ENCODE results near the gene STAT4. TPM values are rescaled to one million over a fixed set of nuclear protein-coding genes. Genes with fewer than 3 reads are reported as not detected.
A peak's percentile ranks its signal among the peaks of the same experiment; 100 is the strongest.

Gene STAT4
- total and polyA plus RNA-seq, 11 donors = 0.32 to 21.5 (median 1.9) TPM

DNA sequence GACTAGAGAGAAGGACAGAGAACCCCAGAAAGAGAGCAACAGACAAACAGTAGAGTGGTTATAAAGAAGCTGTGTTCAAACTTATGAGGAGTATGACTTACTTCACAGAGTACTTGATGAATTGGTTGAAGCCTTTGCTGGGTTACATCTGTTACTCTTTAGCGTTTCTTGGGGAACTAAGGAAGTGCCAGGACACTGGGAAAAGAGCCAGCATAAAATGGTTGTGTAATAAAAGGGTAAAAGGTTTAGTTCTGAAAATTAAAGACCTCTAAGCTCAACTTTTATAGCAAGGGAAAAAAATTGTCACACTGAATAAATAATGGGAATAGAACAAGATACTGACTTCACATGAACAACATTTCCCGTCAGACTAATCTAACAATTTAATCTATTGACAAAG is 17.0 kb upstream of the STAT4 start:
- TF ChIP-seq POLR2A (IDR thresholded peaks at IDR 0.05) = no peak
- TF ChIP-seq, protein P1, sequence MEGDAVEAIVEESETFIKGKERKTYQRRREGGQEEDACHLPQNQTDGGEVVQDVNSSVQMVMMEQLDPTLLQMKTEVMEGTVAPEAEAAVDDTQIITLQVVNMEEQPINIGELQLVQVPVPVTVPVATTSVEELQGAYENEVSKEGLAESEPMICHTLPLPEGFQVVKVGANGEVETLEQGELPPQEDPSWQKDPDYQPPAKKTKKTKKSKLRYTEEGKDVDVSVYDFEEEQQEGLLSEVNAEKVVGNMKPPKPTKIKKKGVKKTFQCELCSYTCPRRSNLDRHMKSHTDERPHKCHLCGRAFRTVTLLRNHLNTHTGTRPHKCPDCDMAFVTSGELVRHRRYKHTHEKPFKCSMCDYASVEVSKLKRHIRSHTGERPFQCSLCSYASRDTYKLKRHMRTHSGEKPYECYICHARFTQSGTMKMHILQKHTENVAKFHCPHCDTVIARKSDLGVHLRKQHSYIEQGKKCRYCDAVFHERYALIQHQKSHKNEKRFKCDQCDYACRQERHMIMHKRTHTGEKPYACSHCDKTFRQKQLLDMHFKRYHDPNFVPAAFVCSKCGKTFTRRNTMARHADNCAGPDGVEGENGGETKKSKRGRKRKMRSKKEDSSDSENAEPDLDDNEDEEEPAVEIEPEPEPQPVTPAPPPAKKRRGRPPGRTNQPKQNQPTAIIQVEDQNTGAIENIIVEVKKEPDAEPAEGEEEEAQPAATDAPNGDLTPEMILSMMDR (IDR thresholded peaks at IDR 0.05) = no peak
- ATAC-seq = peak in 2 of 4 donors; percentile 54 to 56
- DNase-seq = no peak
- Histone ChIP-seq H3K36me3 (no peaks in the 10 kb centered on the region), H3K4me3 (no peak overlapping the region), H3K9me3 (no peaks in the 10 kb centered on the region), H3K4me1 (peaks cover 0 to 48% (median 29%) of the 10 kb centered on the region in 12 donors), H3K27ac (peak overlapping the region in 4 of 12 donors; percentile 11 to 56 (median 31)), H3K27me3 (no peaks in the 10 kb centered on the region)
- WGBS, 4 donors = 55 to 71% (median 58%) methylated on average over 2 of the region's 2 CpGs
- intact Hi-C loops (cut with DNase I) = loop anchor here in 9 of 10 donors (5.0 to 10.0 kb wide), 7 partner anchors 50 to 520 kb away; no protein-coding TSS in a partner anchor

- 66 to 85% (median 75%) methylated on average over 4 of the region's 4 CpGs for WGBS, 4 donors
- intact Hi-C loops (cut with DNase I) = loop anchor here (1.0 to 10.0 kb wide), 8 partner anchors 50 to 520 kb away; no protein-coding TSS in a partner anchor
Measured at GRCh38 chr2:191166756-191167445, 16.1 kb upstream of the STAT4 start.

GRCh38 chr2:191166111-191166755 is 15.4 kb upstream of the STAT4 start:
- Histone ChIP-seq H3K27ac (peak overlapping the region in 9 of 12 donors; percentile 3 to 56 (median 23)), H3K36me3 (no peaks in the 10 kb centered on the region), H3K4me3 (no peak overlapping the region), H3K27me3 (no peaks in the 10 kb centered on the region), H3K9me3 (no peaks in the 10 kb centered on the region), H3K4me1 (peaks cover 0 to 35% (median 22%) of the 10 kb centered on the region in 12 donors)
- 9 to 18% (median 15%) methylated on average over 4 of the region's 4 CpGs for WGBS, 4 donors
- intact Hi-C loops (cut with DNase I) = loop anchor here (1.0 to 10.0 kb wide), 8 partner anchors 51 to 521 kb away; no protein-coding TSS in a partner anchor
- TF ChIP-seq POLR2A (IDR thresholded peaks at IDR 0.05) = no peak
- ATAC-seq (peak; percentile 79 to 93 (median 90)), DNase-seq (peak in 1 of 5 donors; percentile 13)

More at GRCh38 chr2:191166756-191167445, 16.1 kb upstream of the STAT4 start:
- peak overlapping the region in 7 of 12 donors; percentile 3 to 56 (median 33) for H3K27ac ChIP-seq
- peaks cover 0 to 39% (median 23%) of the 10 kb centered on the region in 12 donors for H3K4me1 ChIP-seq
- ATAC-seq (peak in 1 of 4 donors; percentile 44), DNase-seq (no peak)
- H3K9me3 ChIP-seq = no peaks in the 10 kb centered on the region
- H3K27me3 ChIP-seq = no peaks in the 10 kb centered on the region
- H3K36me3 ChIP-seq = no peaks in the 10 kb centered on the region
- no peak overlapping the region for H3K4me3 ChIP-seq
- no peak for TF ChIP-seq POLR2A (IDR thresholded peaks at IDR 0.05)
- TF ChIP-seq, protein P1 (IDR thresholded peaks at IDR 0.05) = no peak

GRCh38 chr2:191165176-191165643 is 14.4 kb upstream of the STAT4 start:
- intact Hi-C loops (cut with DNase I) = loop anchor here (1.0 to 10.0 kb wide), 11 partner anchors 52 to 522 kb away; no protein-coding TSS in a partner anchor
- Histone ChIP-seq H3K9me3 (no peaks in the 10 kb centered on the region), H3K36me3 (no peaks in the 10 kb centered on the region), H3K4me1 (peaks cover 0 to 32% (median 21%) of the 10 kb centered on the region in 12 donors), H3K27ac (peak overlapping the region in 3 of 12 donors; percentile 8 to 55 (median 33)), H3K4me3 (no peak overlapping the region), H3K27me3 (no peaks in the 10 kb centered on the region)
- TF ChIP-seq, protein P1 (IDR thresholded peaks at IDR 0.05) = peak; percentile 48 to 77 (median 70)
- TF ChIP-seq POLR2A (IDR thresholded peaks at IDR 0.05) = no peak
- DNase-seq = no peak
- 22 to 28% (median 24%) methylated on average over 5 of the region's 5 CpGs for WGBS, 4 donors
- peak; percentile 65 to 85 (median 80) for ATAC-seq

All from heart left ventricle (tissue), 16 donors.